ENCODE data around the gene FURIN.

- TF ChIP-seq ZNF521 (tag by site-specific recombination; IDR thresholded peaks at IDR 0.05) (no peak), ZNF544 (tag by site-specific recombination; IDR thresholded peaks at IDR 0.05) (no peak), CTCF (tag by site-specific recombination; IDR thresholded peaks at IDR 0.05) (no peak)
Observed at GRCh38 chr15:90851114-90851513, 17.3 kb upstream of the FURIN start.

Measured in HEK293 (cell line).